ENCODE results near the gene SIRT4.

GRCh38 chr12:120346681-120347080, 44.6 kb downstream of the SIRT4 start:
- TF ChIP-seq CTCF (IDR thresholded peaks at IDR 0.05) (no peak), EZH2 (IDR thresholded peaks at IDR 0.05) (no peak)
